Activated T-cell treated with anti-CD3 and anti-CD28 coated beads for 24 hours (primary cell): Measurements from ENCODE around the gene FOXJ1.

Source experiments
- DNase-seq: peaks from one replicate; pipeline ENCODE4 v3.0.0-alpha.2; 2020; ENCODE audit warnings: low read depth

FOXJ1 gene

GRCh38 chr17:76123749-76124581 lies 17.1 kb downstream of the FOXJ1 start:
- DNase-seq, result no peak

GRCh38 chr17:76123191-76123499 lies 17.9 kb downstream of the FOXJ1 start:
- no peak for DNase-seq

GRCh38 chr17:76122431-76123190 lies 18.4 kb downstream of the FOXJ1 start:
- DNase-seq, result no peak

GRCh38 chr17:76121932-76122430 lies 19.1 kb downstream of the FOXJ1 start:
- no peak for DNase-seq

GRCh38 chr17:76120658-76121008 lies 20.4 kb downstream of the FOXJ1 start:
- no peak for DNase-seq

- no peak for DNase-seq
These were observed 21.4 kb downstream of the FOXJ1 start for GRCh38 chr17:76119409-76120371.

- DNase-seq, result no peak
These were observed 25.8 kb downstream of the FOXJ1 start for GRCh38 chr17:76115138-76115754.

GRCh38 chr17:76111956-76112355 lies 29.1 kb downstream of the FOXJ1 start:
- DNase-seq, result no peak

GRCh38 chr17:76107509-76107908 lies 33.5 kb downstream of the FOXJ1 start:
- no peak for DNase-seq

GRCh38 chr17:76106703-76107102 lies 34.3 kb downstream of the FOXJ1 start:
- no peak for DNase-seq

- no peak for DNase-seq
These were observed 36.2 kb downstream of the FOXJ1 start for GRCh38 chr17:76104896-76105231.

- no peak for DNase-seq
These were observed 36.7 kb downstream of the FOXJ1 start for GRCh38 chr17:76104140-76104895.

- peak; percentile 91 for DNase-seq
These were observed 37.5 kb downstream of the FOXJ1 start, which contains the start of gene EXOC7 for GRCh38 chr17:76103274-76104139. TSS of gene EXOC7 (minus strand) at chr17:76103787. CDS start at chr17:76103692, 95 bp downstream.

- DNase-seq, result no peak
These were observed 38.1 kb downstream of the FOXJ1 start for GRCh38 chr17:76102944-76103273.

- no peak for DNase-seq
These were observed 43.2 kb downstream of the FOXJ1 start for GRCh38 chr17:76097716-76098295.

GRCh38 chr17:76095943-76096342 lies 45.1 kb downstream of the FOXJ1 start:
- no peak for DNase-seq

- DNase-seq, result no peak
These were observed 47.0 kb downstream of the FOXJ1 start for GRCh38 chr17:76094046-76094445.

GRCh38 chr17:76092526-76093413 lies 48.3 kb downstream of the FOXJ1 start:
- no peak for DNase-seq
